Activated T-helper 9 cell treated with anti-CD3 and anti-CD28 coated beads, Interleukin-2, amount 50 U/mL, for 16 hours (primary cell): ENCODE measurements around the gene NF1.
"Not testable (repeated sequence)": the region's sequence is repeated elsewhere in the genome, so short reads cannot be mapped to it uniquely, and the experiment has no call there.

Source experiments
- DNase-seq: peaks from one replicate; pipeline ENCODE4 v3.0.0-alpha.2; 2020; ENCODE audit warnings: low read depth

Gene NF1

GRCh38 chr17:31130286-31131224 lies 35.8 kb downstream of the NF1 start:
- DNase-seq, result no peak

- no peak for DNase-seq
These were observed 36.5 kb downstream of the NF1 start for GRCh38 chr17:31131299-31131698.

GRCh38 chr17:31132977-31133376 lies 38.2 kb downstream of the NF1 start:
- DNase-seq, result no peak

- no peak for DNase-seq
These were observed 39.8 kb downstream of the NF1 start for GRCh38 chr17:31134576-31134975.

GRCh38 chr17:31136319-31136718 lies 41.5 kb downstream of the NF1 start:
- no peak for DNase-seq

- DNase-seq, result no peak
These were observed 45.3 kb downstream of the NF1 start for GRCh38 chr17:31140111-31140510.

- DNase-seq, result no peak
These were observed 49.7 kb downstream of the NF1 start for GRCh38 chr17:31144428-31144827.

GRCh38 chr17:31144836-31145235 lies 50.1 kb downstream of the NF1 start:
- DNase-seq, result no peak

GRCh38 chr17:31147507-31148202 lies 52.9 kb downstream of the NF1 start:
- no peak for DNase-seq

- no peak for DNase-seq
These were observed 53.4 kb downstream of the NF1 start for GRCh38 chr17:31148205-31148604.

GRCh38 chr17:31152271-31152670 lies 57.5 kb downstream of the NF1 start:
- DNase-seq, result no peak

- DNase-seq, result no peak
These were observed 60.5 kb downstream of the NF1 start for GRCh38 chr17:31155208-31155810.

- DNase-seq, result no peak
These were observed 61.5 kb downstream of the NF1 start for GRCh38 chr17:31156326-31156725.

GRCh38 chr17:31156864-31157263 lies 62.1 kb downstream of the NF1 start:
- DNase-seq, result not testable (repeated sequence)

- no peak for DNase-seq
These were observed 64.1 kb downstream of the NF1 start for GRCh38 chr17:31158746-31159377.

GRCh38 chr17:31163091-31163781 lies 68.5 kb downstream of the NF1 start:
- DNase-seq, result no peak

- DNase-seq, result no peak
These were observed 72.3 kb downstream of the NF1 start for GRCh38 chr17:31167111-31167510.

- DNase-seq, result no peak
These were observed 76.9 kb downstream of the NF1 start for GRCh38 chr17:31171701-31172100.

GRCh38 chr17:31172388-31172787 lies 77.6 kb downstream of the NF1 start:
- no peak for DNase-seq

- DNase-seq, result no peak
These were observed 79.4 kb downstream of the NF1 start for GRCh38 chr17:31174215-31174614.

GRCh38 chr17:31175237-31175636 lies 80.5 kb downstream of the NF1 start:
- DNase-seq, result no peak

- not testable (repeated sequence) for DNase-seq
These were observed 81.4 kb downstream of the NF1 start for GRCh38 chr17:31176143-31176542.
